Peyer's patch (tissue), 4 donors: Measurements from ENCODE around the gene RETREG2.

Experiments used
- POLR2A ChIP-seq, 2 donors: fragments of 450-650 bp; IDR thresholded peaks; one replicate each; pipeline ENCODE4 v1.5.1; 2017; ENCODE audit warnings: antibody characterized with exemption in 2 of 2, mild to moderate bottlenecking in 2 of 2, moderate library complexity in 2 of 2
- TF ChIP-seq, protein P1 (sequence below), 6 experiments: fragments of 450-650 bp in 4 of 6; fragments of 200-600 bp in 2 of 6; sonication (generic) in 1 of 6; IDR thresholded peaks; one replicate each; pipeline ENCODE4 v1.5.1; 2017 to 2019; ENCODE audit warnings: antibody characterized with exemption in 6 of 6, mild to moderate bottlenecking in 3 of 6, moderate library complexity in 1 of 6

DNA sequence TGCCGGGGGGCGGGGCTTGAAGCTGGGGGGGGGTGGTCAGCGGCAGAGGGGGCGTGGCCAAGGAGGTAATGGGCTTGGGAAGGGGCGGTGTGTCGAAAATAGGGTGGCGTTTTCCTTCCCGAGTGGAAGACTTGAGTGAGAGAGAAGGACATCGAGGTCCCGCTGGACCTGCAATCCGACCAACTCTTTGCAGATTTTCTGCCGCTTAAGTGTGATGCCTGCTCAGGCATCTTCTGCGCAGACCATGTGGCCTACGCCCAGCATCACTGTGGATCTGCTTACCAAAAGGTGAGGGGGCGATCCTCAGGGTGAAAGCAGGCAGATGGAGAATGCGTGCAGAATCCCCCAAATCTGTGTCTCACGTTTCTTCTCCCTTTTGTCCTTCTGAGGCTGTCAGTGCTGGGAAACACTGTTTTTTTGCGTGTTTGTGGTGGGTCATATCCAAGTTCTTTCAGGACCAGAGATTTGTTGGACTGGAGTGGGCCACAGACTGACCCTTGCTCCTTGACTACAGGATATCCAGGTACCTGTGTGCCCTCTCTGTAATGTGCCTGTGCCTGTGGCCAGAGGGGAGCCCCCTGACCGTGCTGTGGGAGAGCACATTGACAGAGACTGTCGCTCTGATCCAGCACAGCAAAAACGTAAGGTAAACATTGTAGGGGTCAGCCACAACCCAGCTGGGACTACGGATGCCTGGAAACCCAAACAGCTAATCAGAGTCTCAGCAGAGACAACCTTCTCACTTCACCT is 29.2 kb downstream of the RETREG2 start:
- no peak for TF ChIP-seq POLR2A (IDR thresholded peaks at IDR 0.05)
- TF ChIP-seq, protein P1, sequence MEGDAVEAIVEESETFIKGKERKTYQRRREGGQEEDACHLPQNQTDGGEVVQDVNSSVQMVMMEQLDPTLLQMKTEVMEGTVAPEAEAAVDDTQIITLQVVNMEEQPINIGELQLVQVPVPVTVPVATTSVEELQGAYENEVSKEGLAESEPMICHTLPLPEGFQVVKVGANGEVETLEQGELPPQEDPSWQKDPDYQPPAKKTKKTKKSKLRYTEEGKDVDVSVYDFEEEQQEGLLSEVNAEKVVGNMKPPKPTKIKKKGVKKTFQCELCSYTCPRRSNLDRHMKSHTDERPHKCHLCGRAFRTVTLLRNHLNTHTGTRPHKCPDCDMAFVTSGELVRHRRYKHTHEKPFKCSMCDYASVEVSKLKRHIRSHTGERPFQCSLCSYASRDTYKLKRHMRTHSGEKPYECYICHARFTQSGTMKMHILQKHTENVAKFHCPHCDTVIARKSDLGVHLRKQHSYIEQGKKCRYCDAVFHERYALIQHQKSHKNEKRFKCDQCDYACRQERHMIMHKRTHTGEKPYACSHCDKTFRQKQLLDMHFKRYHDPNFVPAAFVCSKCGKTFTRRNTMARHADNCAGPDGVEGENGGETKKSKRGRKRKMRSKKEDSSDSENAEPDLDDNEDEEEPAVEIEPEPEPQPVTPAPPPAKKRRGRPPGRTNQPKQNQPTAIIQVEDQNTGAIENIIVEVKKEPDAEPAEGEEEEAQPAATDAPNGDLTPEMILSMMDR (IDR thresholded peaks at IDR 0.05) = no peak
